H1 (cell line): ENCODE data around the gene RALGAPA2. TPM values are rescaled to one million over a fixed set of nuclear protein-coding genes. Genes with fewer than 3 reads are reported as not detected.

Experiments used
- EZH2 ChIP-seq: fragments of 200-600 bp; sonication (generic); IDR thresholded peaks from 2 replicates; pipeline ENCODE4 v1.7.1; 2012; ENCODE audit warnings: low read depth, mild to moderate bottlenecking, moderate library complexity, low read length, inconsistent platforms; ENCODE audit not compliant: severe bottlenecking
- polyA plus RNA-seq, 7 experiments: library from polyadenylated mRNA; depleted of rRNA in 3 of 7; stranded (reverse) in 5 of 7; unstranded in 2 of 7; fragments of >200 nt in 5 of 7; fragments of 200-250 nt in 2 of 7; gene quantifications; 1 replicate in 5 of 7; 2 replicates in 1 of 7; 4 replicates in 1 of 7; pipeline versions ENCODE4 v1.2.1 to v1.2.3, GENCODE V29; 2011 to 2013; ENCODE audit warnings: missing spikeins in 2 of 7, mixed read lengths in 2 of 7
- total RNA-seq: library from RNA; stranded (reverse); fragmentation: NEBNext Ultra II Directional; extraction: Animal tissue kit (Norgen Biotek cat#: 25700); gene quantifications from 2 replicates; pipeline ENCODE4 v1.2.1, GENCODE V29; 2021

The RALGAPA2 gene
- total and polyA plus RNA-seq, 2 of the 8 experiments (the other 6 are each of a cell fraction or from before 2014, with no cell fraction given), result 5.1 to 25.5 TPM

- TF ChIP-seq EZH2, result peak; percentile 88
- TF ChIP-seq, all 59 proteins: peak for 7
These were observed 347.6 kb downstream of the RALGAPA2 start (continued) for GRCh38 chr20:20364593-20365479.
